Limb (tissue), 2 donors: ENCODE measurements around the gene FNIP2.
"Not testable (repeated sequence)": the region's sequence is repeated elsewhere in the genome, so short reads cannot be mapped to it uniquely, and the experiment has no call there.

ENCODE experiments used
- DNase-seq, 2 donors: peaks; one replicate each; pipeline ENCODE4 v3.0.0-alpha.2; 2016; ENCODE audit errors: extremely low spot score in 2 of 2

The FNIP2 gene

GRCh38 chr4:158768555-158769174 is at the start of gene FNIP2:
TSS of gene FNIP2 (plus strand) at chr4:158769026. CDS start at chr4:158769213, 187 bp downstream.
- peak; percentile 59 to 90 for DNase-seq

DNA sequence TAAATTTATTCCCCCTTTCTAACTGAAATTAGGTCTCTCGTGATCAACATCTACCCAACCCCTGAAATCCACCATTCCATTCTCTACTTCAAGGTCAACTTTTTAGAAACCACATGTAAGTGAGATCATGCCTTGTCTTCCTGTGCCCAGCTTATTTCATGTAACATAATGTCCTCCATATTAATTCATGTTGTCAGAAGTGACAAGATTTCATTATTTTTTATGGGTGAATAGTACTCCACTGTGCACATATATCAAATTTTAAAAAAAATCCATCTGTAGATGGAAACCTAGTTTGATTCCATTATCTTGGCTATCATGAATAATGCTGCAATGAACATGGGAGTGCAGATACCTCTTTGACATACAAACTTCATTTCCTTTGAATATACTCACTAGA is 47.1 kb upstream of the FNIP2 start:
- no peak for DNase-seq

- DNase-seq, result peak; percentile 13 to 30
Measured at GRCh38 chr4:158722291-158722916, 46.4 kb upstream of the FNIP2 start.

DNA sequence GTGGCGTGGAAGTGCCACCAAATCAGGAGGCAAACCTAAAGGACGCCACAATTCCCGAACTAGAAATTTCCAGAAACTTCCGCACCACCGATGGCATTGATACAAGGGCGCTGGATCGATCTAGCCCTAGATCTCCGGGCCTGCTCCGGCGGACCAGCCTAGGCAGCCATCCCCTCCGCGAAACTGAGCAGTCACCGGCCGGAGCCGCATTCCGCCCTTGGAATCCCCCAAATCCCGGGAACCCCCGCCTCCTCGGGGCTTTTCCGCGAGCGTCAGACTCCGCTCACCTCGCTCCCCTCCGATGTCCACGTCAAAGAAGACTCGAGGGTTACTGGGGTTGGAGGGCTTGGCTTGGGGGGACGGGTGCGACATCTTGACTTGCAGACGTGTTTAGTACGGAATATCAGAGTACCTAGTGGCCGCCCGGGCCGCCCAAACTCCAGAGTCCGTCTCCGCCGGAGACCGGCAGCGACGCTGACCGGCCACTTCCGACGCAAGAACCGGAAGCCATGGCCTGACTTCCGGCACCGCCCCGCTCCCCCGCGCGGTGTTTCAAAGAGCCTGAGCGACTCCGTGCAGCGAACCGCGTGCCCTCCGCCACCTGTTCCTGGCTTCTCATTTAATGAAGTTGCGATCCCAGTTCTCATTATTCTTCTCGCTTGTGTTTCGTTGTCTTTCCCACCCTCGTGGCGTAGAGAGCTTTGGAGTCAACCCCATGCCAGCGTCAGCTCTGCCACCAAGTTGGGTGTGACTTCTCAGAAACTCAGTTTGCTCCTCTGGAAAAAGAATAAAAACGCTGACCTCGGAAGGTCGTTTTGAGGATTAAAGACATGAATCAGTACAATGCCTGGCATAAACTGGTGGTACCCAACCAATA is 45.7 kb upstream of the FNIP2 start, which contains the start of gene PPID:
Gene PPID (minus strand): TSS at position 480 of the 877 bp plus-strand sequence. CDS start 108 bp downstream, at position 372.
- DNase-seq, result peak; percentile 87 to 91

DNA sequence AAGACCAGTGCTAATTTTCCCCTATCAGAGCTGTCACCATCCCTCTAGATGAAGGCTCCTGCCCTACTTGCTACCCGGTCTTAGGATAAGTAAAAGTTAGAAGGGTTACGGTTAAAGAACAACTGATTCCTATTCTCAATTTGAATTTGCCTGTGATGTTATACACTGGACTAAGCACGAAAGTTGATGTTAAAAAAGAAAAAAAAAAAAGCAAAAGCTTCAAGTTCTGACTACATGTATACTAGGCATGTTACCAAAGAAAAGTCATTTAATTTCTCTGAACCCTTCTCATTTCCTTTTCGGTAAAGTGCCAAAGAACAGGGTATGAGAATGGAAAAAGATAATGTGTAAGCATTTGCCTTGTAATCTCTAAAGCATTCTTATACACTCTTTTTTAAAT is 44.2 kb upstream of the FNIP2 start:
- DNase-seq, result no peak

GRCh38 chr4:158726633-158727032 is 42.2 kb upstream of the FNIP2 start:
- no peak for DNase-seq

DNA sequence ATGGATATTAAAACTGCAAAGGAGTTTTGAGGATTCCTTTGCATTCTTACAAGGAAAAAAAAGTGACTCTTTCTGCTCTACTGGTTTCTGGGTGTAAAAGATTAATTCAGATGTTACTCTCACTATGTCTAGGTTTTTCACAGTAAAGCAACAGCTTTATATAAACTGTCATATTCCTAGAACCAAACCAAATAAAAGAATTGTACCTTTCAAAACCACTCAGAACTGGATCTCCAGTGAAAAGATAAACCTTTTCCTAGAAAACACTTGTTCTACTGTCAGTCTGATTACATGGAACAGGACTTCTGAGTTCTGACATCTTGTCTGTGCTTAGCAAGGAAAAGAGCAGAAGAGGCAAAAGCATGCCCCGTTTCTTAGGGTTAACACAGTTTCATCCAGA is 40.6 kb upstream of the FNIP2 start:
- DNase-seq, result no peak

DNA sequence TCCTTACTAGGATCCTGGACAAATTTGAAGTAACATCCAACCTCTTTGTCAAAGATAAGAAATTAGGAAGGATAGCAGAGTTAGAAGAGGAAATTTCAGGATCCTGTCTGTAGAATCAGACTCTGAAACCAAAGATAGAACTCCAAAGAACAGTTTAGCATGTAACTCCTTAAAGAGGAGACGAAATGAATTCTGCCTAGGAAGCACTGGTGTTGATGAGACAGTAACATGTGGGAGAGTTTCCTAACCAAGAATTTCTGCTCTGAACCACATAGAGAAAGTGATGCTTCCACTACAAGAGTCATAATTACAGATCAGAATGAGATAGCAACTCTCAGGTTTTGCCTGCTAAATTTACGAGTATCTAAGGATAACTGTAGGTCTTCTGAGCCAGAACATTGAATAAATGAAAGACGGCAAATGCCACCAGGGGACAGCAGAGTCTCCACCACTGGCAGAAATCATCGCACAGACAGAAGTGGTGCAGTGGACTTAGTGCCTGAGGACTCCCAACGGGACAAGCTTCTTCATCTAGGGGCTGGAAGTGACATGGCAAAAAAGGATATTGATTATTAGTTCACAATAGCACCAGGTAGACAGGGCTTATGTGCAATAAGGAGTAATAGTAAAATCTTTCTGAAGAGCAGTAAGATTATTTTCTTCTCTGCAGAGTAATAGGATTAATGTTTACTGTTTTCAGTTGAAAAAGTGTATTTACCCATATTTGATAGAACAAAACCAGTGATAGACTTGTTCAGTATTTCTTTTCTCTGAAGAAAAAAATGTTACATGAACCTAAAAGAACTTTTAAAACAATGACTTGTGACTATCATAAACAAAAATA is 38.9 kb upstream of the FNIP2 start:
- DNase-seq, result peak; percentile 56 to 59

- DNase-seq, result no peak
Measured at GRCh38 chr4:158738866-158739265, 30.0 kb upstream of the FNIP2 start.

- no peak for DNase-seq
Measured at GRCh38 chr4:158739600-158739999, 29.2 kb upstream of the FNIP2 start.

DNA sequence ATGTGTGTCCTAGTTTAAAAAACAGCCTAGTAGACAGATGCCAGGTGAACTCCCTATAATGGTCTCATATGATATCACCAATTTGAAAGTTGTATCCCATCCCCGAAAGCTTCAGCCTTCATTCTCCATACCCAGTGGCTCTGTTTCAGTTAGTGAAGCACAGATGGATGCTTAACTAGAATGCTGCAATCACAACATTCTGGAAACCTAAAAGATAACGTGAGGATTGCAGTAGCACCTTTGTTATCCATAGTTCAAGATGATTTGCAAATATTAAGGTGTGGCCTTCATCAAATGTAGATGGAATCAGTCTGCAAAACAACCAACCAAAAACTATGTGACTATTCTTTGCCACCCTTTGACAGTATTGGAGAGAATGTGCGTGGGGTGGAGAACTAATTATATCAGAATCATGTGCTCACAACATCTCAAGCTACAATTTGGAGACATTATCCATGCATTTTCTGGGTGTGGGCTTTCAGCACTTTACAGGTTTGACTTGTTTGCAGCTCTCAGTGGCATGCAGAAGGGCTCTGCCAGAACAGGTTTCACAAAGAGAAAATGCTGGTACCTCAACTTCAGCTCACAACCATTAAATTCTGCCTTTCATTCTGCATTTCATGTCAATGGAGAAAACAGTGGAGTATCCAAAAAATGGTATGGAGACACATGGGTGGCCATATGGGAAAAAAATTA is 27.4 kb upstream of the FNIP2 start:
- no peak for DNase-seq

DNA sequence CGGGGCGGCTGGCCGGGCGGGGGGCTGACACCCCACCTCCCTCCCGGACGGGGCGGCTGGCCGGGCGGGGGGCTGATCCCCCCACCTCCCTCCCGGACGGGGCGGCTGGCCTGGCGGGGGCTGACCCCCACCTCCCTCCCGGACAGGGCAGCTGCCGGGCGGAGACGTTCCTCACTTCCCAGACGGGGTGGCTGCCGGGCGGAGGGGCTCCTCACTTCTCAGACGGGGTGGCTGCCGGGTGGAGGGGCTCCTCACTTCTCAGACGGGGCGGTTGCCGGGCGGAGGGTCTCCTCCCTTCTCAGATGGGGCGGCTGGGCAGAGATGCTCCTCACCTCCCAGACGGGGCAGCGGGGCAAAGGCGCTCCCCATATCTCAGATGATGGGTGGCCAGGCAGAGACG is 22.3 kb upstream of the FNIP2 start:
- not testable (repeated sequence) for DNase-seq

- DNase-seq, result peak in 1 of 2 donors; percentile 24
Measured at GRCh38 chr4:158750379-158750778, 18.4 kb upstream of the FNIP2 start.

- no peak for DNase-seq
Measured at GRCh38 chr4:158754385-158755180, 14.2 kb upstream of the FNIP2 start.

- not testable (repeated sequence) for DNase-seq
Measured at GRCh38 chr4:158755819-158756218, 13.0 kb upstream of the FNIP2 start.

DNA sequence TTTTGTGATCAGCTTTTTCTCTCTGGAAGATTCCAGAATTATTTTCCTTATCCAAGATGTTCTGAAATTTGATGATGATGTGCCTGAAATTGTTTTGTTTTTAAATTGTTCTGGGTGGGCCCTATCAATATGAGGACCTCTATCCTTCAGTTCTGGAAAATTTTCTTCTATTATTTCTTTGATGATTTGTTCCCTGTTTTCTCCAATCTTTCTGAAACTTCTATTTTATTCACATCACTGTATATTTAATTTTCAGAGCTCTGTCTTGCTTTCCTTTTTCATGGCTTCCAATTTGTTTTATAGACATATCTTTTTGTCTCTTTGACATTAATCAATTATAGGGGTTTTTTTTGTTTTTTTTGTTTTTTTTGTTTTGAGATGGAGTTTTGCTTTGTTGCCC is 12.2 kb upstream of the FNIP2 start:
- no peak for DNase-seq

GRCh38 chr4:158758142-158758541 is 10.7 kb upstream of the FNIP2 start:
- DNase-seq, result no peak

DNA sequence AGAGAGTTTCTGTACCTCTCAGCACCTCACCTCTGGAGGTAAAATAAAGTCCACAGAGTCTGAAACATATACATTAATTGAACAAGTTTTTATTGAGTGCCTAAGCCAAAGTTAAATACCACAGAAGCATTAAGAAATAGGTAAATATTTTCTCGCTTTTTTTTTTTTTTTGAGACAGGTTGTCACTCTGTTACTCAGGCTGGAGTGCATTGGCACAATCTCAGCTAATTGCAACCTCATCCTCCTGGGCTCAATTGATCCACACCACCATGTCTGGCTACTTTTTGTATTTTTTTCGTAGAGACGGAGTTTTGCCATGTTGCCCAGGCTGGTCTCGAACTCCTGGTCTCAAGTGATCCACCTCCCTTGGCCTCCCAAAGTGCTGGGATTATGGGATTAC is 10.1 kb upstream of the FNIP2 start:
- DNase-seq, result no peak

DNA sequence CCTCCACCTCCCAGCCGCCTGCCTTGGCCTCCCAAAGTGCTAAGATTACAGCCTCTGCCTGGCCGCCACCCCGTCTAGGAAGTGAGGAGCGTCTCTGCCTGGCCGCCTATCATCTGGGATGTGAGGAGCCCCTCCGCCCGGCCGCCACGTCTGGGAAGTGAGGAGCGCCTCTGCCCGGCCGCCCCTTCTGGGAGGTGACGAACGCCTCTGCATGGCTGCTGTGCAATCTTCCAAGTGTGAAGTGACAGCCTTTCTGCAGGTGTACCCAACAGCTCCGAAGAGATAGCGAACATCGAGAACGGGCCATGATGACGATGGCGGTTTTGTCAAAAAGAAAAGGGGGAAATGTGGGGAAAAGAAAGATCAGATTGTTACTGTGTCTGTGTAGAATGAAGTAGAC is 9.3 kb upstream of the FNIP2 start:
- not testable (repeated sequence) for DNase-seq

- DNase-seq, result no peak
Measured at GRCh38 chr4:158760866-158761265, 8.0 kb upstream of the FNIP2 start.
